ENCODE data around the gene ETV2.
"Not testable (repeated sequence)": the region's sequence is repeated elsewhere in the genome, so short reads cannot be mapped to it uniquely, and the experiment has no call there.

ETV2 gene

DNA sequence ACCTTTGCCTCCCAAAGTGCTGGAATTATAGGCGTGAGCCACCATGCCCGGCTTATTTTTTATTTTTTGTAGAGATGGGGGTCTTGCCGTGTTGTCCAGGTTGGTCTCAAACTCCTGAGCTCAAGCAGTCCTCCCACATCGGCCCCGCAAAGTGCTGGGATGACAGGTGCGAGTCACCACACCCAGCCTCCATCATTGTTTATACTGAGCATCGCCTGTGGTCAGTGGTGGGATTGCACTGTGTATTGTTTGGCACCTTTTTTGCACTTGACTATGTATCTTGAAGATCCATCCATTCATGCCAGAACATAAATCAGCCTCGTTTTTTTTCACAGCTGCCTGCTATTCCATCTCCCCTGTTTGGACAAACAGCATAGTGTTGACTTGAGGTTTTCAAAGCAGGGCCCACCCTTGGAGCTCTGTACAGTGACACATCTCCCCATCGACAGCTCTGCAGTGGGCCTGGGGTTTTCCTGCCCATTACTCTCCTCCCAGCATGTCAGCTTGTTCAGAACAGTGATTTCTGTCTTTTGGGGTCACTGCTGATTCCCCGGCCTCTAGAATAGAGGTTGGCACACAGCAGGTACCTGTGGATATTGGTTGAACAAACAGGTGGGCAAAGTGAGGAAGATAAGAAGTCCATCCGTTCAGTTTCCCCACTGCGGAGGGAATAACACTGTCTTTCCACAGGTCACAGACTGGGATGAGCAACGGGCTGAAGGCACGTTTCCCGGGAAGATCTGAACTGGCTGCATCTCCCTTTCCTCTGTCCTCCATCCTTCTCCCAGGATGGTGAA, 16.6 kb downstream of the ETV2 start:
- DNase-seq (ENCODE audit: low read depth in 3 of 3): no peak

DNA sequence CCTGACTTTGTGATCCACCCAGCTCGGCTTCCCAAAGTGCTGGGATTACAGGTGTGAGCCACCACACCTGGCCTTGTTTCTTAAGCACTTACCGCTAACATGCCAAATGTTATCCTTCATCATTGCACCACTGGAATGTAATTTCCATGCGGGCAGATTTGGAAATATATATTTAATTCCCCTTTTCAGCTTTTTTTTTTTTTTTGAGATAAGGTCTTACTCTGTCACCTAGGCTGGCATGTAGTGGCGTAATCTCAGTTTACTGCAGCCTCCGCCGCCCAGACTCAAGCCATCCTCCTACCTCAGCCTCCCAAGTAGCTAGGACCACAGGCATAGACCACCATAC, 20.4 kb downstream of the ETV2 start:
- DNase-seq (ENCODE audit: low read depth in 3 of 3): no peak

DNA sequence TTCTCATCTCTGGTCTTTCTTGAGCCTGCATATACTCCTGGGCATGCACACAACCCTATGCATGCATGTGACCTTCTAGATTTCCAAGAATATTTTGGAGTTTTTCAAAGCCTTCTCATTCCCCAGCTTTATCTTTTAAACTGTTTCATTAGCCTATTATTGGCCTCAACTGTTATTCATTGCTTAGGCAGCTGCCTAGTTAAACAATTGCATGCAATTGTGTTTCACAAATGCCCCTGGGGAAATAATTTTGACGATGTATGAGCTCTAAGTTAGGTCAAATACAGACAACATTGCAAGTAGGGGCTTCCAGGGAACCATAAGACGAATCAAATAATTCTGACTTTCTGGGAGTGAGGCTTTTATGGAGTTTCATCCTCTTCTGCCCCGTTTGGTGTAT, 22.4 kb downstream of the ETV2 start:
- no peak for DNase-seq (ENCODE audit: low read depth in 3 of 3)

DNA sequence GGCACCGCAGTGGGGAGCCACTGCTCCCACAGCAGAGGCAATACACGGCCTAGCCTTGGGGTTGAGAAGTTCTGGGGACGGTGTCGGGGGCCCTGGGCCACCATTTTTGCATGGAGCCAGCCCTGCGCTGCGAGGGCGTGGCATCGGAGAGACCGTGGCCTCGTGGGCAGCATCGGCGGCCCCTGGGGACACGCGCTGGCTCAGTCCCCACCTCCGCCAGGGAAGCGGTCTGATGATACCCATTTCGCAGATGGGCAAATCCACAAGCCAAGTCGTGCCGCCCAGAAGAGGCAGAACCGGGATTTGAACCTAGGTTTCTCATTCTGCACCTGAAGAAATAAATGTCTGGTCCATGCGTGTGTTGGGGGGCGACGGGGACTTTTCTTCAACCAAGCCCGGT, 23.6 kb downstream of the ETV2 start:
- DNase-seq (ENCODE audit: low read depth in 3 of 3): no peak

DNA sequence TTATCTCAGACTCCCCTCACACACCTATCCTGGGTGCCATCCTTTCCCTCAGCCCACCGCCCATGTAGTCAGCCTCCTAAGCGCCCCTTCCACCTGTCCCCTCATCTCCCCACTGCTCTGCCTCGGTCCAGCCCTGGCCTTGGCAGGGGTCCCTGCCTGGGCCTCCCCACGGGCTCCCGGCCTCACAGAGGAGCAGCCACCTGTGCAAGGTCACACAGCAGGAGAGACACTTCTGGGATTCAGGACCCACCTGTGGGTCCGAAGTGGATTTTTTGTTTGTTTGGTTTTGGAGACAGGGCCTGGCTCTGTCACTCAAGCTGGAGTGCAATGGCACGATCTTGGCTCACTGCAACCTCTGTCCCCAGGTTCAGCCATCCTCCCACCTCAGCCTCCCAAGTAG, 24.1 kb downstream of the ETV2 start:
- DNase-seq (ENCODE audit: low read depth in 3 of 3): no peak

DNA sequence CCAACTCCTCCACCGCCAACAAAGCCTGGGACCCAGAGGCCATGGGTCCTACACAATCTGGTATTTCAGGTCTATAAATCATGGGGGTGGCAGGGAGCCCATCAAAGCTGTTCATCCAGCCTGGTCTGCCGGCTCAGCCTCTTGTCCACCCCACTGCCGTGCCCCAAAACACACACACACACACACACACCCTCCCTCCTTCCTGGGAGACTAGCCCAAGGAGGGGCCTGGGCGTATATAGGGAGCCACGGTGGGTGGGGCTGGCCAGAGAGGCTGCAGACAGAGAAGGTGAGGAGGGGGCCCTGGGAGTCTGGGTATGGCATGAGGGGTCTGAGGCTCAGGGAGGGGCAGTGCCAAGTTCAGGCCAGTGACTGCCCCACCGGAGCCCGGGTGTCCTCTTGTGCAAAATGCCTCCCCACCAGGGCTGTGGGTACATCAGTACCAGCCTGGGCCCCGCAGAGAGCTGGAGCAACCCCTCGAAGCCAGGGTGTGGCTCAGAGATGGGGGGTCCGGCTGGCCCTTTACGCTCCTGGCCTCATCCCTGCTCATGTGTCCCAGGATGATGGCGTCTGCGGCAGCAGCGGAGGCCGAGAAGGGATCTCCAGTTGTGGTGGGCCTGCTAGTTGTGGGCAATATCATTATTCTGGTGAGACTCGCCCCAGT, 24.8 kb downstream of the ETV2 start, which contains the start of gene UPK1A:
TSS of gene UPK1A (plus strand) at position 267 of the 663 bp plus-strand sequence. CDS start at position 563, 296 bp downstream.
- no peak for DNase-seq (ENCODE audit: low read depth in 3 of 3)

DNA sequence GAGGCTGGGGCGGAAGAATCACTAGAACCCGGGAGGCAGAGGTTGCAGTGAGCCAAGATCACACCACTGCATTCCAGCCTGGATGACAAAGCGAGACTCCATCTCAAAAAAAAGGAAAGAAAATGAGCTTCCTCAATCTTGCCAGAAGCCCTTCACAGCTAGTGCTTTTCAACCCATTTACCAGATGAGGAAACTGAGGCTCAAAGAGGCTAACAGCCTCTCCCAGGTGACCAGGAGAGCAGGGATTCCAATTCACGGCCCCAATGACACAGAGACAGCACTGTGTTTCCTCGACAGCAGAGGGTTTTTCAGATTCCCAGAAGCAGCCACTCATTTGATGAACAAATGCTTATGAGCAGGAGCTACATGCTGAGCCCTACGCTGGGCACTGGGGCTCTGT, 28.0 kb downstream of the ETV2 start:
- DNase-seq (ENCODE audit: low read depth in 3 of 3): no peak

DNA sequence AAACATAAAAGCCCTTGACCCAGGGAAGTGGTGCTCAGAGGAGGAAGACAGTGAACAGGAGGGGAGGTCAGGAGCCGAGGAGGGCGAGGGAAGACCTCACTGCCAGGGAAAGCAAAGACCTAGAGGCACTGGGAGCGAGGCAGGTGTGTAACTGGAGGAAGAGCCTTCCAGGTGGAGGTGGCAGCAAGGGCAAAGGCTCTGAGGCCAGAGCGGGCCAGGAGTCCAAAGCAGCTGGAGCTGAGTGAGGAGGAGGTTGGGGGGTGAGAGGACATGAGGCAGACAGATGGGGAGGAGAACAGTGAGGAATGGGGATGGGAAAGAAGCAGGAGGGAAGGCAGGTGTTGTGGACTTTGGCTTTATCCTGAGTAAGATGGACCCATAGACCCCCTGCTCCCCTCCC, 28.4 kb downstream of the ETV2 start:
- no peak for DNase-seq (ENCODE audit: low read depth in 3 of 3)

DNA sequence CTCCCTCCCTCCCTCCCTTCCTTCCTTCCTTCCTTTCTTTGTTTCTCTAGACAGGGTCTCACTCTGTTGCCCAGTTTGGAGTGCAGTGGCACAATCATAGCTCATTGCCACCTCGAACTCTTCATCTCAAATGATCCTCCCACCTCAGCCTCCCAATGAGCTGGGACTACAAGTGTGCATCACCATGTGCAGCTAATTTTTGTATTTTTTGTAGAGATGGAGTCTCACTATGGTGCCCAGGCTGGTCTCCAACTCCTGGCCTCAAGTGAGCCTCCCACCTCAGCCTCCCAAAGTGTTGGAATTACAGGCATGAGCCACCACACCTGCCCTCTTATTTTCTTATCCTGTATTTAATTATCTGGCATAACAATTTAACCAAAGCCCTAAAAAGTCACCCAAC, 29.1 kb downstream of the ETV2 start:
- no peak for DNase-seq (ENCODE audit: low read depth in 3 of 3)

DNA sequence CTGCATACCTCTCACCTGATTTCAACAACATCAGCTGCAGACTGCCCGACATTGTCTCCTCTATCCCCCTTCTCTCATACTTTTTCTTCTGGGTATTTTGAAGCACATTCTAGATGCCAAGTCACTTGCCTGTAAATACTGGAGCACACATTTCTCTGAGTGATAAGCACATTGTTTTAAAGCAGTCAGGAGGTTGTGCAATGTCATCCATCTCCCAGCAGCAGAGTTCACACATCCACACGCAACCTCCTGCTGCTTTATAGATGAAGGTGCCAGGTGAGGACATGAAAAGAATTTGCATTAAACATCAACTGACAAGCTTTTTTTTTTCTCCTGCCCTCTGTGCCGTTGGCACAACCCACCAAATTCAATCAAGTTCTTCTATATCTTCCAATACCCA, 30.3 kb downstream of the ETV2 start:
- no peak for DNase-seq (ENCODE audit: low read depth in 3 of 3)

DNA sequence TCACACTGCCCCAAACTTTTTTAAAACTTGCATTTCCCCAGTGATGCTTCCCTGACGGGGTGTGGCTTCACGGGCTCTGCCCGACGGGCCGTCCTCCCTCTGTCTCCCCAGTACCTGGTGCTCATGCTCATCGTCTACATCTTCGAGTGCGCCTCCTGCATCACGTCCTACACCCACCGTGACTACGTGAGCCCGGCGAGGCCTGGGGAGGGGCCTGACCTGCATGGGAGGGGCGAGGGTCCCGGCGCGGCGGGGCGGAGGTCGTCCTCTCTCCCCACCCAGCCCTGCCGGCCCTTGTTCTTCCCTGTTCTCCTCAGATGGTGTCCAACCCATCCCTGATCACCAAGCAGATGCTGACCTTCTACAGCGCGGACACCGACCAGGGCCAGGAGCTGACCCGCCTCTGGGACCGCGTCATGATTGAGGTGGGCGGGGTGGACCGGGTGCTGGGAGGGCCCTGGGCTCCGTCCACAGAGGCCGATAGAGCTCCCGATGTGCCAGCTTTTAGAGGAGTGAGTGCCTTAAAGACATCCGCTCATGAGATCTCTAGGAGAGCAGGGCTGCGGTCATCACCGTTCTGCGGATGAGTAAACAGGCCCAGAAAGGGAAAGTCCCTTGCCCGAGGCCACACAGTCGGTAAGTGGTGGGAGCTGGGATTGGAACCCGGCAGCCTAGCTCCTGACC, 31.7 kb downstream of the ETV2 start:
- peak; percentile 11 to 58 (median 19) for DNase-seq (ENCODE audit: low read depth in 3 of 3)

DNA sequence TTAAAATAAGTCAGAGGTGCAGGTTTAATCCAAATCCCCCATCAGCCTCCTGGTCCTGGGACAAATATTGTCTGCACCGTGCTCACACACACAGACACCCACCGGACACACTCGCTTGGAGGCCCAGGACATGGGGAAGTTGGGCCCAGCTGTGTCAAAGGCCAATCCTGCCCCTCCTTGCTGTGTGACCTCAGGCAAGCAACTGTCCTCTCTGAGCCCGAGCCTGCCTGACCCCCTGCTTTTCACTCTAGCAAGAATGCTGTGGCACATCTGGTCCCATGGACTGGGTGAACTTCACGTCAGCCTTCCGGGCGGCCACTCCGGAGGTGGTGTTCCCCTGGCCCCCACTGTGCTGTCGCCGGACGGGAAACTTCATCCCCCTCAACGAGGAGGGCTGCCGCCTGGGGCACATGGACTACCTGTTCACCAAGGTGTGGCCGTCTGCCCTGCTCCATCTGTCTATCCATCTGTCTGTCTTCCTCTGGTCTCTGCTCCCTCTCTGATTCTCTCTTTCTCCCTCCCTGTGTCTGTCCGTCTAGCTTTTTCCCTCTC, 34.1 kb downstream of the ETV2 start:
- no peak for DNase-seq (ENCODE audit: low read depth in 3 of 3)

DNA sequence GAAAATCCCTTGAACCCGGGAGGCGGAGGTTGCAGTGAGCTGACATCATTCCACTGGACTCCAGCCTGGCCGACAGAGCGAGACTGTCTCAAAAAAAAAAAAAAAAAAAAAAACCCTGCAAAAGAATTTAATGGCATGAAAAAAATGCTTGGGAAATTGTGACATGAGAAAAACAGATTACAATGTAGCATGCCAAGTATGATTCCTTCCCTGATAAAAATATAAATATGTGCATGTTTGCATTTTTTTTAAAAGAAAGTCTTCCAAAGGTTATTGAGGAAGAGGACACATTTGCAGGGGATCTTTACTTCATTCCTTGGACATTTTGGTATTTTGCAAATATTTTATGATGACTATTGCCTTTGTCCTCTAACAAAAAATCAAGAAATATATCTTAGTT, 48.3 kb downstream of the ETV2 start:
- no peak for DNase-seq (ENCODE audit: low read depth in 3 of 3)

DNA sequence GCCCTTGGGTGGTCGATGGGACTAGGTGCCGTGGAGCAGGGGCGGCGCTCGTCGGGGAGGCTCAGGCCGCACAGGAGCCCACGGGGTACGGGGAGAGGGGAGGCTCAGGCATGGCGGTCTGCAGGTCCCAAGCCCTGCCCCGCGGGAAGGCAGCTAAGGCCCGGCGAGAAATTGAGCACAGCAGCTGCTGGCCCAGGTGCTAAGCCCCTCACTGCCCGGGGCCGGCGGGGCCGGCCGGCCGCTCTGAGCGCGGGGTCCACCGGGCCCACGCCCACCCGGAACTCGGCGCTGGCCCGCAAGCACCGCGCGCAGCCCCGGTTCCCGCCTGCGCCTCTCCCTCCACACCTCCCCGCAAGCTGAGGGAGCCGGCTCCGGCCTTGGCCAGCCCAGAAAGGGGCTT, 49.6 kb downstream of the ETV2 start:
- not testable (repeated sequence) for DNase-seq (ENCODE audit: low read depth in 3 of 3)

DNA sequence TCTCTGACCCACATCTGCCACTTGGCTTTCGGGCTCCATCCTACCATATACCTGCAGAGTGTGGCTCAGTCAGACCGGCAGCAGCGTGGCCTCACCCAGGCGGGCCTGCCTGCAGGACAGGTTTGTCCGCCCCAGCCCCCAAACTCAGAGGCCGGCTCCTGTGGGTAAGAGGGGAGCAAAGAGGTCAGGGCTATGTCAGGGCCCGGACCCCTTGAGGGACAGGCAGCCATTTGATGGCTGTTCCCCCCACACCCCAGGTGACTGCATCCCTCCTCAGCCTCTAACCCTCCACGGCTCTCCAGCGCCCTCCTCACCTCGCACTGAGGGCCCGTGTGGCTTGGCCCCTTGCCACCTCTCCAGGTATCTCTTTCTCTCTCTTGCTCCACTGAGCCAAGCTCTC, 50.5 kb downstream of the ETV2 start:
- DNase-seq (ENCODE audit: low read depth in 3 of 3): no peak

DNA sequence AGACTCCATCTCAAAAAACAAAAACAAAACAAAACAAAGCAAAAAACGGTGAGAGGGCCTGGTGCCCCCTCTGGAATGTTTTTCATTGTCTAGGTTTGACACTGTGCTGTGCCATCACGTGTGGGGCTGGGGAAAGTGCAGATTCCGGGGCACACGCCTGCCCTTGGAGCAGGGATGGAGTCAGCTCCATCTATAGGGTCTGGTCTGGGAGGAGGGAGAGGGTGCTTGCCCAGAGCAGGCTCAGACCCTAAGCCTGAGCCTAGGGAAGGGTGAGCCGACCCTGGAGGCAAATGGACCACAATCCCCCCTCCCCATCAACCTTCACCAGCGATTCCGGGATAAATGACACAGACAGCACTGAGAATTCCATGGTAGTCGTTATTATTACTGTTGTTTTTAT, 51.9 kb downstream of the ETV2 start:
- DNase-seq (ENCODE audit: low read depth in 3 of 3): no peak

DNA sequence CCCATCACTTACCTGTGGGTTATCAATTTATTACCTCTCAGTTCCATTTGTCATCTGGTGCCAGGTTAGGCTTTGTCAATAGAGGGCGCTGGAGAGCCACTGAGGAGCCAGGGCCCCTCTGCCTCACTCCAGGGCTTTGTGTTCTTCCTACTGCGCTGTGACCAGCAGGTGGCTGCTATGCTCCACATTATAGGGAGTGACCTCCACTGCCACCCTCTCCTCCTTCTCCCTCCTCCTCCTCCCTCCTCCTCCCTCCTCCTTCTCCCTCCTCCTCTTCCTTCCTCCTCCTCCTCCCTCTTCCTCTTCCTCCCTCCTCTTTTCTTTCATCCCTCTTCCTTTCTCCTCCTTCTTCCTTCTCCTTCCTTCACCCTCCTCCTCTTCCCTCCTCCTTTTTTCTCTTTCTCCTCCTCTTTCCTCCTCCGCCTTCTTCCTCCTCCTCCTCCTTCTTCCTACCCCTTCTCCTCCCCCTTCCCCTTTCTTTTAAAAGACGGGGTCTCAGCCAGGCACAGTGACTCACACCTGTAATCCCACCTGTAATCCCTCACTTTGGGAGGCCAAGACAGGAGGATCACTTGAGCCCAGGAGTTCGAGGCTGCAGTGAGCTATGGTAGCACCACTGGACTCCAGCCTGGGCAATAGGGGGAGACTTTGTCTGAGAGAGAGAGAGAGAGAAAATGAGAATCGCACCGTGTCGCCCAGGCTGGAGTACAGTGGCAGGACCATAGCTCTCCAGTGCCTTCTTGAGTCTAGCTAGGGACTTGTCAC, 52.5 kb downstream of the ETV2 start:
- DNase-seq (ENCODE audit: low read depth in 3 of 3): peak; percentile 82 to 91 (median 90)
